NOMO-1 treated with DMSO at 0.1 percent for 48 hours (cell line): Measurements from ENCODE around the gene TECPR2.
"Not testable (repeated sequence)": the region's sequence is repeated elsewhere in the genome, so short reads cannot be mapped to it uniquely, and the experiment has no call there.

Experiments
- DNase-seq: peaks from one replicate; lab custom pipeline; 2025; ENCODE audit not compliant: unreplicated experiment; lab: John Stamatoyannopoulos, UW

Gene TECPR2, protein sequence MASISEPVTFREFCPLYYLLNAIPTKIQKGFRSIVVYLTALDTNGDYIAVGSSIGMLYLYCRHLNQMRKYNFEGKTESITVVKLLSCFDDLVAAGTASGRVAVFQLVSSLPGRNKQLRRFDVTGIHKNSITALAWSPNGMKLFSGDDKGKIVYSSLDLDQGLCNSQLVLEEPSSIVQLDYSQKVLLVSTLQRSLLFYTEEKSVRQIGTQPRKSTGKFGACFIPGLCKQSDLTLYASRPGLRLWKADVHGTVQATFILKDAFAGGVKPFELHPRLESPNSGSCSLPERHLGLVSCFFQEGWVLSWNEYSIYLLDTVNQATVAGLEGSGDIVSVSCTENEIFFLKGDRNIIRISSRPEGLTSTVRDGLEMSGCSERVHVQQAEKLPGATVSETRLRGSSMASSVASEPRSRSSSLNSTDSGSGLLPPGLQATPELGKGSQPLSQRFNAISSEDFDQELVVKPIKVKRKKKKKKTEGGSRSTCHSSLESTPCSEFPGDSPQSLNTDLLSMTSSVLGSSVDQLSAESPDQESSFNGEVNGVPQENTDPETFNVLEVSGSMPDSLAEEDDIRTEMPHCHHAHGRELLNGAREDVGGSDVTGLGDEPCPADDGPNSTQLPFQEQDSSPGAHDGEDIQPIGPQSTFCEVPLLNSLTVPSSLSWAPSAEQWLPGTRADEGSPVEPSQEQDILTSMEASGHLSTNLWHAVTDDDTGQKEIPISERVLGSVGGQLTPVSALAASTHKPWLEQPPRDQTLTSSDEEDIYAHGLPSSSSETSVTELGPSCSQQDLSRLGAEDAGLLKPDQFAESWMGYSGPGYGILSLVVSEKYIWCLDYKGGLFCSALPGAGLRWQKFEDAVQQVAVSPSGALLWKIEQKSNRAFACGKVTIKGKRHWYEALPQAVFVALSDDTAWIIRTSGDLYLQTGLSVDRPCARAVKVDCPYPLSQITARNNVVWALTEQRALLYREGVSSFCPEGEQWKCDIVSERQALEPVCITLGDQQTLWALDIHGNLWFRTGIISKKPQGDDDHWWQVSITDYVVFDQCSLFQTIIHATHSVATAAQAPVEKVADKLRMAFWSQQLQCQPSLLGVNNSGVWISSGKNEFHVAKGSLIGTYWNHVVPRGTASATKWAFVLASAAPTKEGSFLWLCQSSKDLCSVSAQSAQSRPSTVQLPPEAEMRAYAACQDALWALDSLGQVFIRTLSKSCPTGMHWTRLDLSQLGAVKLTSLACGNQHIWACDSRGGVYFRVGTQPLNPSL (N-terminal part only)

DNA sequence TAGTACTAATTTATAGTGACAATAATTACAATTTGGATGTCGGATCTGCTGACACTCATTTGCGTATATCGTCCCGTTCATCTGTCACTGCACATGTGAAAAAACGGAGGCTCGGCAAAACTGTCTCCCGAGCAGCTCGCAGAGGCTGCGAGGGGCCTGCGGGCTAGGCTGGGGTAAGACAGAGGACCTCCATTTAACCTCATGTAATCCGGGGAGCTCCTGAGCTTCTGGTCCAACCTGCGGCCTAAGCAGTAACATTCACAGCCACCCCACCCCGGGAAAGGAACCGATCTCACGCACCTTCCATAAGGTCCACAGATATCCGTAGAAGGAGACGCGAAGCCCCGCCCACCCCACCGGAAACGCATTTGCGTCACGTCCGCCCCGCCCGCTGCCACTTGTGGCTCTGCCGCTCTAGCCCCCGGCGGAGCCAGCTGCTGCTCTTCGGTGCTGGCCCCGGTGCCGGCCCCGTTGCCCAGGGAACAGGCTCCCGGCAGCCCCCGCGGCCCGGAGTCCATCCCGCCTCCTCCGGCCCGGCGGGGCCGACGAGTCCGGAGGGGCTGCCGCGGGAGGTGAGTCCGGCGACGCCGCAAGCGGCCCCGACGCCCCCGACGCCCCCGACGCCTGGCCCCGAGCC lies at the start of gene TECPR2, which contains the start of gene CINP:
TSS of gene TECPR2 (plus strand) at position 397 of the 637 bp plus-strand sequence. CDS start 13,781 bp downstream, outside the sequence.
TSS of gene CINP (minus strand) at position 346 of the 637 bp plus-strand sequence. CDS start at position 307, 39 bp downstream.
- peak; percentile 93 for DNase-seq

DNA sequence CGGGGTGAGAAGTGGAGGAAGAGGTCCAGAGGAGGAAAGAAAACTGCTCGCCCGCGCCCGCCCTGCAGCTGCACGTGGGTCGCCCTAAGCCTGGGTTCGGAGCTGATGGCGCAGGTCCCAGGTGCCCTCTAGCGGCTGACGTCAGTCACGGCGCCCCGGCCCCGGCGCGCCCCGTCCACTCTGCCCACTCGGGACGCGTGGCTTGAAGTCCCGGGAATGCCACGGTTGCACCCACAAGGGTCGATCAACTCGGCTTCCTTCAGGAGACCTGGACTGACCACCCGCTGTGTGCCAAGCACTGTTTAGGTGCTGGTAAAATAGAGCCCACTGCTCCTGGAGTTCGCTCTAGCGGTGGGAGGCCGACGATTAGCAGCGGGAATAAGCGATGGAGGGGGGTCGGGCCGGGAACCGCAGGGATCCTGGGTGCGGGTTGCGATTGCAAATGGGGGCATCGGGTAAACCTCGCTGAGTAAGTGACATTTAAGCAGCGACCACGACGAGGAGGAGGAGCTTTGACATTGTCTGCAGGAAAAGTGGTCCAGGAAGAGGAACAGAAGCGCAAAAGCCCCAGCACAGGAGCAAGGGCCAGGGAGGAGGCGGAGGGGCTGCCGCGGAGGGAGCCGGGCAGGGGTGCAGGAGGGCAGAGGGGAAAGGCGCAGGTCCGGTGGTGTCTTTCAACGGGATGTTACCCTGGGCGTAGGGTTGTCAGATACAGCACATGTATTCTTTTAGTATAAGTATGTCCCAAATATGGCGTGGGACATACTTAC lies 48.3 kb upstream of the TECPR2 start:
- peak; percentile 82 for DNase-seq

DNA sequence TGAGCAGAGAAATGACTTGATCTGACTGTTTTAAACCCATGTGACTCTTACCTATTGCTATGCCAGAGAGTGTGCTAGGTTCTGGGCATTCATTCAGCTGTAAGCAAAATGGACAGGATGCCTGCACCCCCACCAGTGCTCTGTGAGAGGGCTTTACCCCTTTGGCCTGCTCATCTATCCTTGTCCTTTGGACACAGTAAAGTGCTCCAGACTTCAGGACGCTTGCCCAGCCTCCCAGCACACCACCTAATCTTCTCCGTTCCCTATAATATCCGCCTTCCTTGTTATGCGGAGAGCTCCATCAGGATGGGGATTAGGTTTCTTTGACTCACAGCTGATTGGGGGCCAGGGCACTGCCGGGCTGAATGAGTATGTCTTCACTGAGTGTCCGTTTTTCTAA lies 47.6 kb upstream of the TECPR2 start:
- no peak for DNase-seq

DNA sequence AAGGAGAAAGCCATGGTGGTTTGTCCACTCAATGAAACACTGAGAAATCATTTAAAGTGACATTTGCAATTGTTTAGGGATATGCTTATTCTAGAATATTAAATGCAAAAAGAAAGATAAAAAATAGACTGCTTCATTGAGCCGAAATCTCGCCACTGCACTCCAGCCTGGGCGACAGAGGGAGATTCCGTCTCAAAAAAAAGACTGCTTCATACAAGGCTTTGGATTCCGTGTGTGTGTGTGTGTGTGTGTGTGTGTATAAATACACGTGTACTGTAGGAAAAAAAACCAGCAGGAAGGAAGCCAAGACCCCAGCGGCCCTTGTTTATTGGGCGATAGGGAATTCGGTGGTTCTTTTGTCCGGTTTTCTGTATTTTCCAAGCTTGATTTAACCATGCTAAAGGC lies 46.4 kb upstream of the TECPR2 start:
- no peak for DNase-seq

DNA sequence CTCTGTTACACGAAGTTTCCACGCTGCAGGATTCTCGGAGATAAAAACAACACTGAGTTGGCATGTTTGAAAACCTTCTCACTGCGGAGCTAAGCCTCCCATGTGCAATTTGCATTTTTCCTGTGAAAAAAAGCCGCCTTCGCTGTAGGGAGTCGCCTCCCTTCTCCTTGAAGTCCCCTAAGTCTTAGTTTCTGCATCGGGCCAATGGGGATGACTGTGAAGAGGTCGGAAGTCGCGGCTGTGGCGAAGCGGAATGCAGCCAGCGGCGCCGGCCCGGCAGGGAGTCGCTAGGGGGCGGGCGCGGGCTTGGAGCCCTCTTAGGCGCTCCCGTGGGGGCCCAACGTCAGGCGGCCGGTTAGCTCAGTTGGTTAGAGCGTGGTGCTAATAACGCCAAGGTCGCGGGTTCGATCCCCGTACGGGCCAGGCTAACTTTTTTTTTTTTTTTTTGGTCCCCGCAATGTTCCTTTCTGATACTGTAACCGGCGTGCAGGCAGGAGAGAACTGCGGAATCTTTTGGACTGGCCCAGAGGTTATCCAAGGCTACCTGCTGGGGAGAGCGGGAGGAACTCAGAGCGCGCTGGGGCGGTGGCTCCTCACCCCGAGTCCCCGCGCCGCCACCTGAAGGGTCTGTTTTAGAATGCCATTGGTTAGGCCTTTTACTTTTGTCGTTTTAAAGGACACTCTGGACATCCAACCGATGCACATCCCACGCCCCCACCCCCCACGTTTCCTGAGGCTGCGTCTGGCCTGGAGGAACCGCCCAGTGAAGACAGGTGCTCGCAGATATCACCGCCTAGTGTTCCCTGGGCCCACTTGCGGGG lies 45.8 kb upstream of the TECPR2 start:
- DNase-seq: peak; percentile 86

DNA sequence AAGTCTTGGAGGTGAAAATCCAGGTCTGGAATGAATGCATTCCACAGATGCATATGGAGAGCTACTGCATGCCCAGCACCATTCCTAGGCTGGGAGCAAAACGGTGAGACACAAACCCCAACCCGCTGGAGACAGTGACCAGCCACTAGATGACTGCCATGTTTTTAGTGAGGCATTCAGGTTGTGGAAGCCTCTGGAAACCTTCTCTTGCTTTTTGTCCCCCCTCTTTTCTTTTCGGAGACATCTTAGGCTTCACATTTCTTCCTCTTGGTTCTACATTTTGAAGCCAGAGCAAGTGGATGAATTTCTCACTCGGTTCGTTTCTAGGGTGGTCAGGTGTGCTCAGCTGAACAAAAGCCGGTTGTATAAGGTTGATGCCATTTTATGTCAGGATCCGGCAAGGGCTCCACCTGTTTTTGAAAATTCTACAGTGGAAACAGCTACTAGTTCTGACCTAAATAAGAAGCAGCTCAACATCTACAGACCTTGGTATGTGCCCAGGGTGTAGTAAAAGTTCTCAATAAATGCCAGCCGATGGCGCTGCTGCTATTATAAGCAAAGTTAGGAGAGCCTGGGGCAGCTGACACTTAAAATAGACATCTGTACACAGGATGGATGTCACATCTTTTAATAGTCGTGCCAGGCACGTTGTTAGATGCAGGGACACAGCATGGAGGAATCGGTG lies 45.0 kb upstream of the TECPR2 start:
- peak; percentile 85 for DNase-seq

DNA sequence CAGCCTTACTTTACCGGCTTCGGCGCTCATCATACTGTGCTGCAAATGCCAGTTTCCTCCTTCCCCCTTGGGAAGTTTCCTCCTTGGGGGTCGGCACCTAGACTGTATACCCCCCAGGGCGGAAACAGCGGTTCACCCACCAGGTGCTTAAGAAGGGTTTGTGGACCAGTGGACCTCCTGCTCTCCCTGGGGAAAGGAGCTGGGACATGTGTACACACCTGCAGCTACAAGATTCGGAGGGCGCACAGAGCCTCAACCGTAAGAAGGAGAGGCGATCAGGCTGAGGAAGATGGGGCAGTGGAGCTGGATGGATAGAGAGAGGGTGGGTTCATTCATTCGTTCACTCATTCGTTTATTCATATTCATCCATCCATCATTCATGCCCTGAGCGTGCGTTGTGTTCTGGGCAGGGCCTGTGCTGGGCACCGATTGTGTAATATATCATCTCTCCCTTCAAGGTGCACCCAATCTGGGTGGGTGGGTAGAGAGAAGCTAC lies 43.9 kb upstream of the TECPR2 start:
- DNase-seq: no peak

DNA sequence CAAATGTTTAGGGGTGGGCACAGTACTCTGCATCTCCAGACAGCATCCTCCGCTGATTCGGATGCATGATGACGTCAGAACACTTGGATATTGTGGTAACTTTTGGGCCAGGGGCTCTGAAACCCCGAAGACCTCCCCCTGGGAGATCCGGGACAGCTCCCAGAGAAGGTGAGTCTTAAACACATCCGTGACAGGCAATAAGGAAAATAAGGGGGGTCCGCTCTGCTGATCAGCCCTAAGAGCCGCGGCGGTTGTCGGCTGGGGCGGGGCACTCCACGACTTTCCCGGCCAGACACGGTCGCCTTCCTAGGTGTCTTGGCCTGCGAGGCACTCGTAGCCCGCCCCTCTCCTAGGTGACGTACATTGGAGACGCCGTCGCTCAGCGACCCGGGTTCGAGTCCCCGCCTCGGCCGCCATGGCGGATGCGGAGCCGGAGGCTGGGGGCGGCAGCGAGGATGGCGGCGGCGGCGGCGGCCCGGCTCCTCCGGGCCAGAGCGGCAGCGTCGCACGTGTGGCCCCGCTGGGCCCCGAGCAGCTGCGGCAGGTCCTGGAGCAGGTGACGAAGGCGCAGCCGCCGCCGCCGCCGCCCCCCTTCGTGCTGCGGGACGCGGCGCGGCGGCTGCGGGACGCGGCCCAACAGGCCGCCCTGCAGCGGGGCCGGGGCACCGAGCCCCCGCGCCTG lies 43.2 kb upstream of the TECPR2 start, which contains the start of gene ZNF839:
TSS of gene ZNF839 (plus strand) at position 396 of the 682 bp plus-strand sequence. CDS start at position 416, 20 bp downstream.
- DNase-seq: peak; percentile 85

DNA sequence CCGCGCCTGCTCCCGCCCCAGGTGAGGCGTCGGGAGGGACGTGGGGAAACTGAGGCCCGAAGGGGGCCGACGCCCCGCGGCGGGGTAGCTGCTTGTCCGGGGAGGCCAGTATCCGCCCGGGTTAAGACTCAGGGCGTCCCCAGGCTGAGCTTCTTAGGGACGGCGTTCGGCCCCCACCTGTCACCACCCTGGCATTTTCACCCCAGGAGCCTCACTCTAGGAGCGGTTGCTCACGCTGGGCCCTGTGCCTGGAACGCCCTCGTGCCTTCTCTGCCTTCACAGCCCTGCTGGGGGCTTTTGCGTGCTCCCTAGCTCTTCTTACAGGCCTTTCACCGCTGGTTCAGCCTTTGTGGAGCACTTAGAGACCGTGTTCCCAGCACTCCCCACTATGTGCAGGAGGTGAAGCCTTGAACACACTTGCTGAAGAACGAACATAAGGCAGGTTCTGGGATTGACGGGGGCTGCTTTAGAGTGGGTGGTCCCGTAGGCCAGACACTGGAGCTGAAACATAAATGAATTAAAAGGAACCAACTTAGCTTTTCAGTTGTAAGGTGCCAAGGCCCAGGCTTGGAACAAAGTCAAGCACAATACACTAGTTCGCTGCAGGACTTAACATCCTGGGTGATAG lies 42.6 kb upstream of the TECPR2 start:
- peak; percentile 7 for DNase-seq

DNA sequence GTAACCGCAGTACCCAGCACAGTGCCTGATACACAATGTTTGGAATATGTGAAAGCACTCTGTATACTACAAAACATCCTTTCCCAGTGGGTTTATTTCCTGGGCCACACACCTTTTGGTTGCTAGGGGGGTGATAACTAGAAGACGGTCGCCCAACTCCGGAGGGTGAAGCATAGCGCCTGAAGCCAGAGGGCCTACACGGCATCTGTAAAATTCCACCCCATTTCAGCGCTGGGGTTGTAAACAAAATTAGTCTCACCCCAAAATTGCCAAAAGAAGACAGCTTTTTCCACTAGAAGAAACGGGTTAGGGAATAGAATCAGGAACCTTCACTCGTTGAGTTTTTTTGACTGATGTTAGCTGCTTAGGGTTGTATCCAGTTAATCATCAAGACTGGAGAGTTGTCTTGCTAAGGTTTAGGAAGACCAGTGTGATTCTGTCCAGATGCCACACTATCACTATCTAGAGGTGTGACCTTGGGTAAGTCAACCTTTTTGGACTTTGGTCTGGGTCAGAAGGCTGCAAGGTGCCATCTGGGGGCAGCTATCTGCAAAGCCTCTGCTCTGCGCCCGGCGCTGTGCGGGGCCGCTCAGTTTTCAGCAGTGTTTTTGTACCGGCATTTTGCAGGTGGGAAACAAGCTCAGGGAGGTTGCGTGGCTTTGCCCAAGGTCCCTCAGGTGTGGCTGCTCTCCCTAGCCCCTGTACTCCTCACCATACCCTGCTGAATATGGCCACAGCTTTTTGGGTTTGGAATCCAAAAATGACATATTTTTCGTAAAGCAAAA lies 41.9 kb upstream of the TECPR2 start:
- no peak for DNase-seq

DNA sequence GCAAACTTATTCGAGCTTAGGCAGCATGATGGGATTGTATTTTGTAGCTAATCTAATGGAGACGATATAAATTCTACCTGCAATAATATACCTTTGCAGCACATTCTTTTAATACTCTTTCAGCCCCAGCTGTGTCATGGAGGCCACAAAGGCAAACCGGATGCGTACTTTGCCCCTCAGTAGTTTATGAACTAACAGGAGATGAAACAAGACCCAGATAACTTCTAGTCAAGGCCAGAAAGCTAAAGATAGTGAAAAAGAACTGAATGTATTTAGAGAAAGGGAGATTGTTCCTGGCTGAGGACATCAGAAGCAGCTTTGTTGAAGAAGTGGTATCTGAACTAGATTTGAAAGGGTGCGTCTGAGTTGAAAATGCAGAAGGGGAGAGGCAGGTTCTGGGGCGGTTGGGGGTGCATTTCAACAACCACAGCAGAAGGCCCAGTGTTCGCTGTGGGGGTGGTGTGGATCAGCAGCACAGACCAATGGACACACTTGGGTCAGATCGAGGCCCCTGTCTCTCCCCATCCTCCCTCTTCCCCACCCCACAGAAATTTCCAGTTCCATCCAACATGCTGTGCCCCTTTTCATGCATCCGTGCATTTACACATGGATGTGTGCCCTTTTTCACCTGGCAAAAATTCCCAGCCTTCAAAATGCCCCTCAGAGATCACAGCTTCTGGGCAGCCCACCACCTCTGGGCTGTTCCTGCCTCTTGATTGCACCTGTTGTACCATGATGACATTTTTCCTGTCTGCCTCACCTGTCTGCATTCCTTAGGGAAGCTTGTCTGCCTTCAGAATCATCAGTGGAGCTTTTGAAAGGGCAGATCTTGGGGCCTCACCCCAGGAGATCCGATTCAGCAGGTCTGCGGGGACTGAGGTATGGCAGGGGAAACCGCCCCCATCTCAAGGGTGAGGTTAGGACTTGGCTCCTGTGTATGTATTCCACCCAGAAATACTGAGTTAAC lies 41.0 kb upstream of the TECPR2 start:
- no peak for DNase-seq

DNA sequence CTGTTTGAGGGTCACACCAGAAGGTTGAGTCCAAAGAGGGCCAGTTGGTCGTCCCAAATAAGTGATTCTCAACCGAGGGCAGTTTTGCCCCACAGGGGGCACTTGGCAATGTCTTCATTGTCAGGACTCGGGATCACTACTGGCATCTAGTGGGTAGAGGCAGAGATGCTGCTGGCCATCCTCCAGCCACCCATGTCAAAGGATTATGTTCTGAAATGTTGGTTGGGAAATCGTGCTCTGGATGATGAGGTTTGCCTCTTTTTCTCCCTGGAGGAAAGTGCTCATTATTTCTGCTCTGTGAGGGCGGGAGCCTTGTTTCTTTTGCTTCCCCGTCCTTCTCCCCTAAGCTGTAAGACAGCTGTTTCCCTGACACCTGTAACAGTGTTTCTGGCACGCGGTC lies 39.6 kb upstream of the TECPR2 start:
- DNase-seq: peak; percentile 22

DNA sequence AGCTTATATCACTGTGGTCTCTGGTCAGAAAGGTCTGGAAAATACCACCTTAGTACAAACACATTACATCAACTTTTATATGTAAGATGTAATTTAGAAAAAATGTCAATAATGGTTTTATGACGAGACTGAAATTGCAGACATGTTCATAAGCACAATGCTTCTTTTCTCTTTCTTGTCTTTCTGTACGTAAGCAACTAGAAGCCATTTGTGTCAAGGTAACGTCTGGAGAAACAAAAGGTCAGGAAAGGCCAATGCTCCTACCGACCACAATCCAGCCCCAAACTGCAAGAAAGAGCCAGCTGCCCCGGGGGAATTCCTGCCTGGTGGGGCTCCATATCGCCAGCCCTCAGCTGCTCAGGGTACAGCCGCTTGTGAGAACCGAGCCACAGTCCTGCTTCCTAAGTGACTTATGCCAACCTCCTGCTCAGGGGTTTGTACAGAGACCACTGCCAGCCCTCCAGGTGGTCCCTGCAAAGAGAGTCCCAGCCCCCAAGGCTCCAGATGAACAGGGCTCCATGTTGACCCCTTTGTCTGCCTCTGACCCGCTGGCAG lies 36.9 kb upstream of the TECPR2 start:
- no peak for DNase-seq

DNA sequence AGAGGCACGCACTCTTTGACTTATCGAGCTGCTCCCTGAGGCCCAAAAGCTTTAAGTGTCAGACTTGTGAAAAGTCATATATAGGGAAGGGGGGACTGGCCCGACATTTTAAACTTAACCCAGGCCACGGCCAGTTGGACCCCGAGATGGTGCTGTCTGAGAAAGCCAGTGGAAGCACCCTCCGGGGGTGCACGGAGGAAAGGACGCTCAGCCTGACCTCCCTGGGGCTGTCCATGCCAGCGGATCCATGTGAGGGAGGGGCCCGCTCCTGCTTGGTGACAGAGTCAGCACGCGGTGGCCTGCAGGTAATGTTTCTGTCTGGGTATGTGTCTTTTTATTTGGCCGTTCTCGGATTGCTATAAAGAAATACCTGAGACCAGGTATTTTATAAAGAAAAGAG lies 36.2 kb upstream of the TECPR2 start:
- DNase-seq: no peak

DNA sequence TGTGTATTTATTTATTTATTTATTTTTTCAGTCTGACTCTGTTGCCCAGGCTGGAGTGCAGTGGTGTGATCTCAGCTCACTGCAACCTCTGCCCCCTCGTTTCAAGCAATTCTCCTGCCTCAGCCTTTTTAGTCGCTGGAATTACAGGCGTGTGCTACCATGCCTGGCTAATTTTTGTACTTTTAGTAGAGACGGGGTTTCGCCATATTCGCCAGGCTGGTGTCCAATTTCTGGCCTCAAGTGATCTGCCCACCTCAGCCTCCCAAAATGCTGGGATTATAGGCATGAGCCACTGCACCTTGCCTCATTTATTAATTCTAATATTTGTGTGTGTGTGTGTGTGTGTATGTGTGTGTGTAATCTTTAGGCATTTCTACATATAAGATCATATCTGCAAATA lies 33.4 kb upstream of the TECPR2 start:
- DNase-seq: not testable (repeated sequence)
